GM12864 (cell line): ENCODE measurements around the gene TCHH.

ENCODE experiments used
- DNase-seq: peaks from one replicate; pipeline ENCODE4 v3.0.0-alpha.2; 2011; ENCODE audit warnings: low read depth
- H3K4me3 ChIP-seq: 2 replicates; pipeline ENCODE4 v1.5.1; 2011; ENCODE audit warnings: mild to moderate bottlenecking, low read depth, low read length, control low read depth
- CTCF ChIP-seq: IDR thresholded peaks from 2 replicates; pipeline ENCODE4 v1.5.1; 2011; ENCODE audit warnings: low read depth, mild to moderate bottlenecking, moderate library complexity, low read length, control low read depth, inconsistent platforms; ENCODE audit errors: missing control alignments

TCHH gene

DNA sequence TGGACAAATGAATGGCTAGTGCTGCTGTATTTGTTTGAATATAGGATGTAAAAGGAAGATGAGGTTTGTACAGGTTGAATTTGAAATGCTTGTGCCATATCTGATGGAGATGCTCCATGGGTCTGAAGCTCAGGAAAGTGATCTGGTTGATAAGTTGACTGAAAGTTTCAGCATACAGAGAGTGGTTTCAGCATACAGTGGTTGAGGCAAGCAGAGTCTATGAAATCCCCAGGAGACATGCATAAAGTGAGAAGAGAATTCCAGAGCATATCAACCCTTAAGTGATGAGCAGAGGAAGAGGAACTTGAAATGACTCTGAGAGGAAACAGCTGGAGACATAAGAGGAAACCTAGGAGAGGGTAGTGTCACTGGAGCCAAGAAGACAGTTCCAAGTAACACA lies 48.1 kb downstream of the TCHH start:
- no peak for TF ChIP-seq CTCF
- no peak overlapping the region for H3K4me3 ChIP-seq
- no peak for DNase-seq

DNA sequence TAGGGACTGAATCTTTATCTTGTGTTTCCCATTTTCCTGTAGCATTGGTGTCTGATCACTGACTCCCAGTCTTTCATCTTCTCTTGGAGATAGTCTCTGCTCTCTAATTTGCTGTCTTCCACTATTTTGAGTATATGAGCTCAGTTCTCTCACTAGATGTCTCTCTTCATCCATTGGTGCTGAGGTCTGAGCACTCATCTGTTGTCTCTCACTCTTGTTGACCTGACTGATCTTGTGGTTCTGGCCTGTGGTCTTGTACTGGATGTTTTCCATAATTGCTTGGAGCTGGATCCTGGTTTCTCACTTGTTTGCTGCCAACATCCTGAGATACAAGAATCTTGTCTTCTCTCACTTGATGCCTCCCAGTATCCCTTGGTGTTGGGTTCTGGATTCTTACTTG lies 53.3 kb downstream of the TCHH start:
- DNase-seq: no peak
- no peak for TF ChIP-seq CTCF
- no peak overlapping the region for H3K4me3 ChIP-seq
